Parathyroid adenoma (tissue), 2 donors: ENCODE data around the gene KIAA1586.

Source experiments
- H2AFZ ChIP-seq: fragments of 300-600 bp; sonication (generic); one replicate; pipeline ENCODE4 v1.7.0; 2017; ENCODE audit warnings: antibody characterized with exemption, mild to moderate bottlenecking
- H3K27ac ChIP-seq: fragments of 300-600 bp; sonication (generic); one replicate; pipeline ENCODE4 v1.7.0; 2017
- H3K27me3 ChIP-seq: fragments of 300-600 bp; sonication (generic); one replicate; pipeline ENCODE4 v1.7.0; 2017; ENCODE audit warnings: low read length; ENCODE audit not compliant: control insufficient read depth, insufficient read depth
- H3K36me3 ChIP-seq: fragments of 300-600 bp; sonication (generic); one replicate; pipeline ENCODE4 v1.7.0; 2017; ENCODE audit warnings: low read length; ENCODE audit not compliant: control insufficient read depth, insufficient read depth
- H3K4me1 ChIP-seq: fragments of 300-600 bp; sonication (generic); one replicate; pipeline ENCODE4 v1.7.0; 2017; ENCODE audit warnings: control low read depth
- H3K4me2 ChIP-seq: fragments of 300-600 bp; sonication (generic); one replicate; pipeline ENCODE4 v1.7.0; 2017; ENCODE audit warnings: low read length
- H3K4me3 ChIP-seq: fragments of 300-600 bp; sonication (generic); one replicate; pipeline ENCODE4 v1.7.0; 2017; ENCODE audit warnings: low read depth, low read length
- H3K79me2 ChIP-seq: fragments of 300-600 bp; sonication (generic); one replicate; pipeline ENCODE4 v1.7.0; 2017; ENCODE audit warnings: control low read depth
- H3K9ac ChIP-seq: fragments of 300-600 bp; sonication (generic); one replicate; pipeline ENCODE4 v1.7.0; 2017; ENCODE audit warnings: mild to moderate bottlenecking
- H3K9me3 ChIP-seq: fragments of 300-600 bp; sonication (generic); one replicate; pipeline ENCODE4 v1.7.0; 2017; ENCODE audit warnings: low read length; ENCODE audit not compliant: control insufficient read depth
- TF ChIP-seq, protein P1 (sequence below): fragments of 300-600 bp; sonication (generic); IDR thresholded peaks from one replicate; pipeline ENCODE4 v1.7.0; 2017; ENCODE audit warnings: antibody characterized with exemption, mild to moderate bottlenecking
- donor health status: primary hyperparathyroidism.

Gene KIAA1586

DNA sequence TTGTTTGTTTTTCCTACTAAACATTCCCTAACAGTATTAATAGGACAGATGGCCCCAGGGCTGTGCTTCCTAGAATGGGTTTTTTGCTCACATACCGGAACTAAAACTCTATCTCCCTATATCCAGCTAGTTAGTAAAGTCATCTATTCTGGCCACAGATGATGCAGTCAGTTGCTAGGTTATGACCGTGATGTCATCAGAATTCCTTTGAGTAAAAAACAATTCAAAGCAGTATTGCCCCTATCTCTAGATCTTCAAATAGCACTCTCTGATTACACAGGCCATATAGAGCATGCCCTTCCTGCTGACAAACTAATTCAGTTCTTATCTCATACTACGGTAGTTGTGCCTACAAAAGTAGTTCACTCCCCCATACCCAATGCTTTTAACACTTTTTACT lies 25.6 kb downstream of the KIAA1586 start:
- H3K4me2 ChIP-seq: no peak overlapping the region
- H2AFZ ChIP-seq: no peak overlapping the region
- H3K36me3 ChIP-seq: no peaks in the 10 kb centered on the region
- TF ChIP-seq, protein P1, sequence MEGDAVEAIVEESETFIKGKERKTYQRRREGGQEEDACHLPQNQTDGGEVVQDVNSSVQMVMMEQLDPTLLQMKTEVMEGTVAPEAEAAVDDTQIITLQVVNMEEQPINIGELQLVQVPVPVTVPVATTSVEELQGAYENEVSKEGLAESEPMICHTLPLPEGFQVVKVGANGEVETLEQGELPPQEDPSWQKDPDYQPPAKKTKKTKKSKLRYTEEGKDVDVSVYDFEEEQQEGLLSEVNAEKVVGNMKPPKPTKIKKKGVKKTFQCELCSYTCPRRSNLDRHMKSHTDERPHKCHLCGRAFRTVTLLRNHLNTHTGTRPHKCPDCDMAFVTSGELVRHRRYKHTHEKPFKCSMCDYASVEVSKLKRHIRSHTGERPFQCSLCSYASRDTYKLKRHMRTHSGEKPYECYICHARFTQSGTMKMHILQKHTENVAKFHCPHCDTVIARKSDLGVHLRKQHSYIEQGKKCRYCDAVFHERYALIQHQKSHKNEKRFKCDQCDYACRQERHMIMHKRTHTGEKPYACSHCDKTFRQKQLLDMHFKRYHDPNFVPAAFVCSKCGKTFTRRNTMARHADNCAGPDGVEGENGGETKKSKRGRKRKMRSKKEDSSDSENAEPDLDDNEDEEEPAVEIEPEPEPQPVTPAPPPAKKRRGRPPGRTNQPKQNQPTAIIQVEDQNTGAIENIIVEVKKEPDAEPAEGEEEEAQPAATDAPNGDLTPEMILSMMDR: no peak
- H3K4me1 ChIP-seq: no peaks in the 10 kb centered on the region
- no peak overlapping the region for H3K27ac ChIP-seq
- H3K9me3 ChIP-seq: no peaks in the 10 kb centered on the region
- no peak overlapping the region for H3K4me3 ChIP-seq
- no peaks in the 10 kb centered on the region for H3K79me2 ChIP-seq
- no peaks in the 10 kb centered on the region for H3K27me3 ChIP-seq
- H3K9ac ChIP-seq: no peak overlapping the region

DNA sequence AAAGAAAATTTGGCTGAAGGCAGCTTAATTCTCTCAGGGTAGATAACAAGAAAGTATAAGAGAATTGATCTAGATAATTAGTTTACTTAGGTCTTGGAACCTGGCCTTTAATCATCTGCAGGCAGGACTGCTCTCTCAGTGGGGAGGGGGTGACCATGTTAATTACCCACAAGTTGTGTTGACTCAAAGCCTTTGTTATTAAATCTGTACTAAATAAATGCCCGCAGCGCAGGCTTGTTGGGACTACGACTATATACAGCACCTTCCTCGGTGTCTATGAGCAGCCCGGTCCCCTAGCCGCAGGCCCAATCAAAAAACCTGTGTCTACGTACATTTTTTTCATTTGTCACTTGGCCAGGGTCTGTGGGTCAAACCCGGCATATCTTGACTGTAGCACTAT lies 27.9 kb downstream of the KIAA1586 start:
- Histone ChIP-seq H3K27ac (no peak overlapping the region), H3K4me1 (no peaks in the 10 kb centered on the region), H3K79me2 (no peaks in the 10 kb centered on the region), H3K36me3 (no peaks in the 10 kb centered on the region), H3K9ac (no peak overlapping the region), H3K4me2 (no peak overlapping the region), H3K4me3 (no peak overlapping the region), H2AFZ (no peak overlapping the region), H3K27me3 (no peaks in the 10 kb centered on the region), H3K9me3 (no peaks in the 10 kb centered on the region)
- TF ChIP-seq, protein P1: no peak

DNA sequence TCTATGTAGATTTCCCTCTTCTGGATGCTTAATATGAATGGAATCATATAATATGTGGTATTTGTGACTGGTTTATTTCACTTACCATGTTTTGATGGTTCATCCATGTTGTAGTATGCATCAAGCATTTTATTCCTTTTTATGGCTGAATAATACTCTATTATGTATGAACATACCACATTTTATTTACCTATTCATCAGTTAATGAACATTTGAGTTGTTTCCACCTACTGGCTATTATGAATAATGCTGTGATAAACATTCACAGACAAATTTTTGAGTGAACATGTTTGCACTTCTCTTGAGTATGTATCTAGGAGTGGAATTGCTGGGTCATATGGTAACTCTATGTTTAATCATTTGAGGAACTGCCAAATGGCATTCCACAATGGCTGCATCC lies 28.6 kb downstream of the KIAA1586 start:
- no peaks in the 10 kb centered on the region for H3K4me1 ChIP-seq
- no peak overlapping the region for H2AFZ ChIP-seq
- H3K27me3 ChIP-seq: no peaks in the 10 kb centered on the region
- no peaks in the 10 kb centered on the region for H3K79me2 ChIP-seq
- H3K9ac ChIP-seq: no peak overlapping the region
- H3K4me3 ChIP-seq: no peak overlapping the region
- H3K27ac ChIP-seq: no peak overlapping the region
- H3K36me3 ChIP-seq: no peaks in the 10 kb centered on the region
- no peaks in the 10 kb centered on the region for H3K9me3 ChIP-seq
- no peak overlapping the region for H3K4me2 ChIP-seq
- TF ChIP-seq, protein P1: no peak

DNA sequence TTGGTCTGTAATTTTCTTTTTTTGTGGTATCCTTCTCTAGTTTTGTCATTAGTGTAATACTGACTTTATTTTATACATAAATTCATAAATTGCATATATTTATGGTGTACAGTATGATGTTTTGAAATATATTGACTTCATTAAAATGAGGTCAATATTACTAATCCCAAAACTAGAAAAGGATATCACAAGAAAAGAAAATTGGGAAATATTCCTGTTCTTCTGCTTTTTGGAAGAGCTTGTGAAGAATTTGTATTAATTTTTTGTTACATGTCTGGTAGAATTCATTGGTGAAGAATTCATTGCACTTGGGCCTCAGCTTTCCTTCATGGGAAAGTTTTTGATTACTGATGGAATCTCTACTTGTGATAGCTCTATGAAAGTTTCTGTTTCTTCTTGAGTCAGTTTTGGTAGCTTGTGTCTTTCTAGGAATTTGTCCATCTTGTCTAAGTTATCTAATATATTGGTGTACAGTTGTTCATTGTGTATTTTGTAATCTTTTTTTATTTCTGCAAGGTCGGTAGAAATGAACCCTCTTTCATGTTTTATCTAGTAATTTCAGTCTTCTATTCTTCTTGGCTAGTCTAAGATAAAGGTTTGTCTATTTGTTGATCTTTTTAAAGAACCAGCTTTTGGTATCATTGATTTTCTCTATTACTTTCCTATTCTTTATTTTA lies 32.2 kb downstream of the KIAA1586 start:
- TF ChIP-seq, protein P1: no peak
- Histone ChIP-seq H3K4me1 (no peaks in the 10 kb centered on the region), H2AFZ (no peak overlapping the region), H3K27ac (no peak overlapping the region), H3K79me2 (no peaks in the 10 kb centered on the region), H3K4me3 (no peak overlapping the region), H3K9me3 (no peaks in the 10 kb centered on the region), H3K36me3 (no peaks in the 10 kb centered on the region), H3K27me3 (no peaks in the 10 kb centered on the region), H3K9ac (no peak overlapping the region), H3K4me2 (no peak overlapping the region)

DNA sequence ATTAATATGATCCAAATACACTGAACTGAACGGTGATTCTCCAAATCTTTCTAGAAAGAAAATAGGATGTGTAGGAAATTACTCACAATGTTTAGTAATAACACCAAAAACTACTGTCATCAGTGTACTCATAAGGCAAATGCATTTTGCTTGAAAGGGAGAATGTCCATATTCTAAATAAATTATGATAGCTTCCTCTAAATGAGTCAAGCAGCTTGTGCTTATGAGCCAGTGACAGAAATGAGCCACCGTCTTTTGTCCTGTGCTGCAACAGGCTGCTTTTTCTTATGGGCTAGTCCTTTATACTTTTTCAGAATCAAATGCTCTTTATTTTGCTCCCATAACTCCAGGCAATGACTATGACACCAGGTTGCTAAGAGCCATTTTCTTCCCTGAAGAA lies 39.0 kb downstream of the KIAA1586 start:
- Histone ChIP-seq H3K27ac (no peak overlapping the region), H3K27me3 (no peaks in the 10 kb centered on the region), H3K9me3 (no peaks in the 10 kb centered on the region), H3K4me1 (peaks cover 5% of the 10 kb centered on the region), H3K9ac (no peak overlapping the region), H3K36me3 (no peaks in the 10 kb centered on the region), H3K79me2 (no peaks in the 10 kb centered on the region), H3K4me2 (no peak overlapping the region), H2AFZ (no peak overlapping the region), H3K4me3 (no peak overlapping the region)
- TF ChIP-seq, protein P1: no peak
